Tibial nerve (tissue), 4 donors: ENCODE data around the gene TCERG1.

Source experiments
- CTCF ChIP-seq, 5 experiments: fragments of 200-600 bp in 3 of 5; fragments of 450-650 bp in 2 of 5; sonication (generic) in 3 of 5; IDR thresholded peaks; one replicate each; pipeline ENCODE4 v1.5.1; 2016 to 2019; ENCODE audit warnings: antibody characterized with exemption in 5 of 5, mild to moderate bottlenecking in 3 of 5, moderate library complexity in 2 of 5
- EP300 ChIP-seq, 2 donors: sonication (generic); formaldehyde crosslinking; IDR thresholded peaks; one replicate each; pipeline ENCODE4 v1.6.1; 2017; ENCODE audit warnings: antibody characterized with exemption in 2 of 2, mild to moderate bottlenecking in 1 of 2
- POLR2A ChIP-seq, 2 donors: fragments of 450-650 bp; IDR thresholded peaks; one replicate each; pipeline ENCODE4 v1.6.1; 2017; ENCODE audit warnings: antibody characterized with exemption in 2 of 2, mild to moderate bottlenecking in 2 of 2, moderate library complexity in 2 of 2

GRCh38 chr5:146560205-146560812 is 113.2 kb downstream of the TCERG1 start:
- TF ChIP-seq CTCF (IDR thresholded peaks at IDR 0.05) = no peak
- no peak for TF ChIP-seq EP300 (IDR thresholded peaks at IDR 0.05)
- TF ChIP-seq POLR2A (IDR thresholded peaks at IDR 0.05) = no peak
